ENCODE measurements around the gene SPCS1. TPM values are rescaled to one million over a fixed set of nuclear protein-coding genes. Genes with fewer than 3 reads are reported as not detected.
A peak's percentile ranks its signal among the peaks of the same experiment; 100 is the strongest.

SPCS1 gene
- 106 to 135 TPM (median 110 TPM) in 3 replicates for total RNA-seq
- long read RNA-seq, full-length matches to known transcripts = 122 of 136 reads
- long read RNA-seq, partial matches to known transcripts = 2 of 136 reads
- long read RNA-seq, other reads (novel, unspliced or antisense) = 12 of 136 reads

GRCh38 chr3:52705688-52706686, at the start of gene SPCS1, which contains the start of gene GLT8D1:
Gene SPCS1, plus strand, starts transcription at chr3:52706106. Its CDS starts 141 bp downstream, at chr3:52706247.
Gene GLT8D1, minus strand, starts transcription at chr3:52705791. Its CDS starts 5,331 bp downstream, at chr3:52700460.
- TF ChIP-seq CTCF (IDR thresholded peaks at IDR 0.05) = no peak
- peak within 1 kb of the TSS; percentile 95 for H3K27ac Mint-ChIP-seq (ENCODE audit: unreplicated experiment)
- no peaks in the 10 kb centered on the region for H3K9me3 Mint-ChIP-seq (ENCODE audit: low read depth)
- peak; percentile 96 for DNase-seq (ENCODE audit: low spot score)
- H3K4me1 Mint-ChIP-seq (ENCODE audit: low read depth) = peaks cover 38% of the 10 kb centered on the region
- H3K27me3 Mint-ChIP-seq (ENCODE audit: low read depth) = no peaks in the 10 kb centered on the region
- peaks cover 4% of the 10 kb centered on the region for H3K36me3 Mint-ChIP-seq (ENCODE audit: low read depth)
- peak within 1 kb of the TSS; percentile 89 for H3K4me3 Mint-ChIP-seq (ENCODE audit: unreplicated experiment)

GRCh38 chr3:52660046-52660445, 45.9 kb upstream of the SPCS1 start:
- no peaks in the 10 kb centered on the region for H3K9me3 Mint-ChIP-seq (ENCODE audit: low read depth)
- DNase-seq (ENCODE audit: low spot score) = no peak
- H3K4me1 Mint-ChIP-seq (ENCODE audit: low read depth) = peaks cover 3% of the 10 kb centered on the region
- peaks cover 36% of the 10 kb centered on the region for H3K36me3 Mint-ChIP-seq (ENCODE audit: low read depth)
- H3K27me3 Mint-ChIP-seq (ENCODE audit: low read depth) = no peaks in the 10 kb centered on the region
- H3K4me3 Mint-ChIP-seq (ENCODE audit: unreplicated experiment) = no peak overlapping the region
- H3K27ac Mint-ChIP-seq (ENCODE audit: unreplicated experiment) = no peak overlapping the region
- TF ChIP-seq CTCF (IDR thresholded peaks at IDR 0.05) = no peak

GRCh38 chr3:52663098-52663497, 42.8 kb upstream of the SPCS1 start:
- Mint-ChIP-seq H3K9me3 (ENCODE audit: low read depth) (no peaks in the 10 kb centered on the region), H3K4me3 (ENCODE audit: unreplicated experiment) (no peak overlapping the region), H3K27me3 (ENCODE audit: low read depth) (no peaks in the 10 kb centered on the region), H3K36me3 (ENCODE audit: low read depth) (peaks cover 24% of the 10 kb centered on the region), H3K4me1 (ENCODE audit: low read depth) (peaks cover 3% of the 10 kb centered on the region), H3K27ac (ENCODE audit: unreplicated experiment) (no peak overlapping the region)
- no peak for DNase-seq (ENCODE audit: low spot score)
- no peak for TF ChIP-seq CTCF (IDR thresholded peaks at IDR 0.05)

GRCh38 chr3:52670621-52671521, 35.0 kb upstream of the SPCS1 start:
- peak overlapping the region; percentile 98 for H3K27ac Mint-ChIP-seq (ENCODE audit: unreplicated experiment)
- H3K9me3 Mint-ChIP-seq (ENCODE audit: low read depth) = no peaks in the 10 kb centered on the region
- peak; percentile 13 for TF ChIP-seq CTCF (IDR thresholded peaks at IDR 0.05)
- H3K27me3 Mint-ChIP-seq (ENCODE audit: low read depth) = no peaks in the 10 kb centered on the region
- no peak for DNase-seq (ENCODE audit: low spot score)
- H3K4me3 Mint-ChIP-seq (ENCODE audit: unreplicated experiment) = peak overlapping the region; percentile 64
- H3K4me1 Mint-ChIP-seq (ENCODE audit: low read depth) = peaks cover 34% of the 10 kb centered on the region
- peaks cover 14% of the 10 kb centered on the region for H3K36me3 Mint-ChIP-seq (ENCODE audit: low read depth)

All from chondrocyte (in vitro differentiated cells).